ENCODE data around the gene RFLNA.

Gene RFLNA

DNA sequence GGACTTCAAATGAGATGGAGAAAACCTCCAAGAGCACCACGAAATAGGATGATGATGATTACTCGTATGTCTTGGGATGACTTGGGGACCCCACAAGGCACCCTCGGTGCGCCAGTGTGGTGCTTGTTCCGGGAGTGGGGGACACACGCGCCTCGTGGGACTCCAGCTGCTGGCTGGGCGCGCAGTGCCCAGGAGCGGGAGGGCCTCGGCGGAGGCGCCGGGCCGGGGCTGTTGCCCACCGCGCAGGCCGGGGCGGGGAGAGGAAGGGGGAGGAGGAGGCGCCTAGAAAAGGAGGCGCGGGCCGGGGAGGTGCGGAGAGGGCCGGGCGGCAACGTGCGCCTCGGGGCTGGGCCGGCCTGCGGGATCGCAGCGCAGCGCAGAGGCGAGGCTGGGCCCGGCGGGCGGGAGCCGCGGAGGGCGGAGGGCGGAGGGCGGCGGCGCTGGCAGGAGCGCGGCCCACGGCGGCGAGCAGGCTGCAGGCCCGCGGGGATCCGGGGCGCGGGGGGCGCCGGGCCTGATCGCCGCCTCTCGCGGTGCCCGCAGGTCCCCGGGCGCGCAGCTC, at the start of gene RFLNA:
TSS of gene RFLNA (plus strand) at position 314 of the 562 bp plus-strand sequence. CDS start 337 bp downstream, outside the sequence.
- DNase-seq: no peak

GRCh38 chr12:124247331-124247730, 47.6 kb upstream of the RFLNA start:
- DNase-seq: no peak

GRCh38 chr12:124248941-124249825, 45.7 kb upstream of the RFLNA start:
- no peak for DNase-seq

DNA sequence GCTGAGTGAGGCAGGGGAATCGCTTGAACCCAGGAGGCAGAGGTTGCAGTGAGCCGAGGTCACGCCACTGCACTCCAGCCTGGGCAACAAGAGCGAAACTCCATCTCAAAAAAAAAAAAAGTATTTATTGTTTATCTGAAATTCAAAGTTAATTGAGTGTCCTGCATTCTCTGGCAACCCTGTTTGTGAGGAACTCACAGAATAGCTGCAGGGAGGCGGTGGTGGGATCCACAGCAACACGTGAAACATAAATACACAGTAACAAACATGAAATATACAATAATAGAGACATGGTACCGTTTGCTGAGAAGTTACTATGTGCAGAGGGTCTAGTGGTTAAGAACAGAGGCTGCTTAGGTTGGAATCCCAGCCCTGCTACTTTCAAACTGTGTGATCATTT, 43.7 kb upstream of the RFLNA start:
- DNase-seq: no peak

GRCh38 chr12:124252964-124253363, 41.9 kb upstream of the RFLNA start:
- DNase-seq: no peak

DNA sequence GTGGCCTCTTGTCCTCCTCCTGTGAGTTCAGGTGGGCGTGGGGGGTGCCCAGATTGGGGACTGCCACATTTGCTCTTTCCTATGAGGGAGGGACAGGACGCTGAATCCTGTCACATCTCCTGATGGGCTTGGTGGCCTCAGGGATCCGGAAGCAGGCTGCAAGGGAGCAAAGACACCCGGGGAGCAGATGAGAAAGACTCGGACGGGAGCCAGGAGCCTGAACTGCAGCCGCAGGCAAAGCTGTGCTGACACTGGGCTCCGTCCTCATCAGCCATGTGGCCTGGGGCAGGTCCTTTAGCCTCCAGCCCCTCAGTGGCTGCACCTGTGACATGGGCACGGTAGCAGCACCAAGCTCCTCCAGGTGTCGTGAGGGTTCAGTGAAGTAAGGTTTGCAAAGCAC, 40.8 kb upstream of the RFLNA start:
- DNase-seq: no peak

DNA sequence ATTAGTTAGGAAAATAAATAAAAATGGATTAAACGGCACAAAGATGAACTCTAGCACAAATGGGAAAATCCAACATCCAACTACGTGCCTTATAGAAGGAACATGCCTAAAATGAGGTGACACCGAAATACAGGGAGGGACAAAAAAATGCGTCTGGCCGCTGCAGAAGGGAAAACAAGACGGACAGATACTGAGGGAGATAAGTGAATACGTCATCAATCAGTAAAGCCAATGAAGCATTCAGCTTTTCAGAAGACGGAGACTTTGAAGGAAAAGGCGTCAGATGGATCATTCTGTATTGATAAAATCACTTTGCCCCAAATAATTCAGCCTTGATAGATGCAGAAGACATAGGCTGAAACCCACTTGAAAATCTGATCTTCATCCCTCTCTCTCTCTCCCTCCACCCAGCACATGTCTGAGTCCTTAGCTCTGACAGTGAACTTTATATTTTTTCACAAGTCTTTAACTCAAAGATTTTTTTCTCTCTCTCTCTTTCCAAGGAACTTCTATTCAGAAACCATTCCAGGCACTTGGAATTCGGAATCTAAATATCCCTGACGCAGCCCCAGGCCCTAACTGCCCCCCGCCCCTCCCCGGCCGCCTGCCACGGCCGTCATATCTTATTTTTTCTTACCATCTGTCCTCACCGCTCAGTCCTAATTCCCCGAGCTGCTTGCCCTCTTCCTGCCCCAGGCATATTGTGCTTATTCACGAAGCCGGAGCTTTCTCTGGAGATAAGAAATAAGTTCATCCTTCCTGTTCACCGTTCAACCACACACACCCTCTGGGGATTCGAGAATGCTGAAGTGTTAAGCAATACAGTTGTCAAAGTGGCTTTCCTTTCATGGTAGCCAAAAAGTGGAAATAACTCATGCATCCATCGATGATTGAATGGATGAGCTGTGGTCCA, 35.5 kb upstream of the RFLNA start:
- no peak for DNase-seq

- DNase-seq: no peak
These were observed 33.0 kb upstream of the RFLNA start for GRCh38 chr12:124261885-124262284.

- no peak for DNase-seq
These were observed 30.7 kb upstream of the RFLNA start for GRCh38 chr12:124264089-124264795.

DNA sequence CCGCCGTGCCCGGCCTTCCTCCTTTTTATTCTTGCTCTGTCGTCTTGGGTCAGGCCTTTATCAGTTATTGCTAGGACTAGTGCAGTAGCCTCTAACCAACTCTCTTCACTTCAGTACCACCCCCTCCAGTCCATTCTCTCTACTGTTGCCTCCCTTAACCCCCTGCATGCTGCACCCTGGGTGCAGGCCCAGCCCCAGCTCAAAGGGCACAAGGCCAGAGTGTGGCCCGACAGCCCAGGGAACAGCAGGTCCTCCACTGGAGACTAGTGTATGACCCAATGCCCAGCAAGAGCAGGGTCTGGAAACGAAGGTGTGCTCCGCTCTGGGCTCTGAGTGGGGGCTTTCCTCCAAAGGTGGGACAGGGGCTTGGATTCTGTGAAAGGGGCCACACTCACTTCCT, 30.0 kb upstream of the RFLNA start:
- no peak for DNase-seq

GRCh38 chr12:124267205-124267778, 27.6 kb upstream of the RFLNA start:
- no peak for DNase-seq

GRCh38 chr12:124270671-124271070, 24.2 kb upstream of the RFLNA start:
- DNase-seq: no peak

DNA sequence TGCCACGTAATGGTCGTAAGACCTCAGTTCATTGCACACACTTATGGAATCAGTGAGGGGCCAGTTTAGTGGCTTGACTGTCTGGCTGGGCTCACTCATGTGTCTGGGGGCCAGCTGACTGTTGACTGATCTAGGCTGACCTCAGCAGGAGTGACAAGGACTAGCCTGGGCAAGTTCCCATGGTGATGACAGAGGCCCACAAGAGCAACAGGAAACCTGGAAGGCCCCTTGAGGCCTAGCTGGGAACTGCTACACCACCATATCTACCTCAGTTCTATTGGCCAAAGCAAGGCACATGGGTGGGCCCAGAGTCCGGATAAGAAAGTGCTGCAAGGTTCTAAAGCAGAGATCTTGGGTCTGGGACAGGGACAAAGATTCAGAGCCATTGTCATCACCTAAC, 21.3 kb upstream of the RFLNA start:
- no peak for DNase-seq

DNA sequence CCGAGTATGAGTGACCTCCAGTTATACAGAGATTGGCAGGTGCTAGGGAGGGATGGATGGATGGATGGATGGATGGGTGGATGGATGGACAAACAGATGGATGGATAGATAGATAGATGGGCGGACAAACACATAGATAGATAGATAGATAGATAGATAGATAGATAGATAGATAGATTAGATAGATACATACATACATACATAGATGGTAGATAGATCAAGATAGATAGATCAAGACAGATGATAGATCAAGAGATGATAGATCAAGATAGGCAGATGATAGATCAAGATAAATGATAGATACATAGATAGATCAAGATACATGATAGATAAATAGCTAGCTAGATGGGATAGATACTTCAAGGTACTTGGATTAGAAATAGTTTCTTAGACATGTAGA, 18.6 kb upstream of the RFLNA start:
- DNase-seq: no peak

DNA sequence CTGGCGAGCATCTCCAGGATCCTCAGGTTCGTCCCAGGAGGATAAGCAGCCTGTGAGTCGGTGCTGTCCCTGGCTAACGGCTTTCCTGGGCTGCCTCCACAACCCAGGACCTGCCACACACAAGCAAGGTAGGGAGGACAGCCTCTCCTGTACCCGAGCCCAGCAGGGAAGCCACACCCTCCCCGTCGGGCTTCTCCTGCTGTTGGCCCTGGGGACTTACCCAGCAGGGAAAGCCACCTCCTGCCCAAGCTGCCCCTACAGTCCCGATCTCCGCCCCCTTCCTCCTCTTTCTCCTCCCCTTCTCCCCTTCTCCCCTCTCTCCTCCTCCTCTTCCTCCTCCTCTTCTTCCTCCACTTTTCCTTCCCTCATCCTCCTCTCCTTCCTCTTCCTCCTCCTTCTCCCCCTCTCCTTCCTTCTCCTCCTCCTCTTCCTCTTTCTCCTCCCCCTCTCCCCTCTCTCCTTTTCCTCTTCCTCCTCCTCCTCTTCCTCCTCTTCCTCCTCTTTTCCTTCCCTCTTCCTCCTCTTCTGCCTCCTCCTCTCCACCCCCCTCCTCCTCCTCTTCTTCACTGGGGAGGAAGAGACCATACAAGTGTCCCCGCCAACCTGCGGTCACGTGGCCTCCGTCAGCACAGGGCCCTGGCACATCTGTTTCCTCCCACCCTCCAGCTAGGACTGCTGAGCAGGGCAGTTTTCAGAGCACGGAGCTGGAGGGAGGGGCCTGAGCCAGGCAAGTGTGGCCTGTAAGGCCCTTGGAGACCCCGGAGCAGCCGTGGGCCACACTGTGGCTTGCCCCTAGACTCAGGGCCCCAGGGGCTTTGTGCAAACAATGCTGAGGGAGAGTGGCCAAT, 17.3 kb upstream of the RFLNA start:
- DNase-seq: no peak

DNA sequence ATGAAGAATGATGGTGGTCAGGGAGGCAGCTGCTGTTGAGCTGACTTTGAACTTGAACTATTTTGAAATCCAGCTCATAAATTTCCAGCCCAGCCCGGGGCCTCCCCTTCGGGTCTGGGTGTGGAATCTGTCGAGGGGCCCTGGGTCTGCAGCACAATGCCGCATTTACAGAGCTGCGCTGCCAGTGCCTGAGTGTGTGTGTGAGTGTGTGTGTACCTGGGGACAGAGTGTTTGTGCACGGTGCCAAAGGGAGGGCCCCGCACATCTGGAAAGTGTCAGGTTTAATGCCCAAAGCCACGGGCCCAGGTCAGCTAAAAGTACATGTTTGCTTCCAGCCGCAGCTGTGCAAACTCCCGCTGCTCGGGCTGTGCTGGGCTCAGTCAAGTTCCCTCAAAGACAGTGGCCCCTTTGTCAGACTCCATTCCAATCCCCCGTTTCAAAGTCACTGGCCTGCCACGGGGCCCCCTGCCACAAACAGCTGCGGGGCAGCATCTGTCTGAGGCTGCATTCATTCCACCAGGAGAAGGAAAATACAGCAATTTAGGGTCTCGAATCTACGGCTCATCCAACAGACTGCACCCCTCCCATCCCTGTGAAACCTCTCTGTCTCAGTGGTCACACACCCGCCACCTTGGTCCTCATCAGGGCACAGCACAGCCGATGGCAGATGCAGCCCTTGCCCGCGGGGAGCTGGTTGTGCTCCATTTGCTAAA, 16.3 kb upstream of the RFLNA start:
- no peak for DNase-seq

DNA sequence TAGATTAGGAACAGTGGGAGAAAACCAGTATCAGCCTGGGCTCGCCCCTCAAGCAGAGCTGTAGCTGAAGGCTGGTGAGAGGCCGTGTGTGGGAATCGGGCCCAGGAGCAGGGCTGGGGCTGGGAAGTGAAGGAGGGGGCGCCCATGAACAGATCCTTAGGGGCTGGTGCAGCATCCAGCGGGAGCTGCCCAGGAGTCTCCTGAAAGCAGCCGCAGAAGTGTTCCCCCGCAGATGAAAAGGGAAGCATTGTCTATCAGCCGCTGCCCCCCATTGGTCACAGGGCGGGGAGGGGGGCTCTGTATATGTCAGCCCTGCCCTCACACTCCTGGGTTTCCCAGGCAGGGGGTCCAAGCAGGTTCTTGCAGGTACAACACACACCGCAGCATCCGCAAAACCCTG, 15.6 kb upstream of the RFLNA start:
- no peak for DNase-seq

DNA sequence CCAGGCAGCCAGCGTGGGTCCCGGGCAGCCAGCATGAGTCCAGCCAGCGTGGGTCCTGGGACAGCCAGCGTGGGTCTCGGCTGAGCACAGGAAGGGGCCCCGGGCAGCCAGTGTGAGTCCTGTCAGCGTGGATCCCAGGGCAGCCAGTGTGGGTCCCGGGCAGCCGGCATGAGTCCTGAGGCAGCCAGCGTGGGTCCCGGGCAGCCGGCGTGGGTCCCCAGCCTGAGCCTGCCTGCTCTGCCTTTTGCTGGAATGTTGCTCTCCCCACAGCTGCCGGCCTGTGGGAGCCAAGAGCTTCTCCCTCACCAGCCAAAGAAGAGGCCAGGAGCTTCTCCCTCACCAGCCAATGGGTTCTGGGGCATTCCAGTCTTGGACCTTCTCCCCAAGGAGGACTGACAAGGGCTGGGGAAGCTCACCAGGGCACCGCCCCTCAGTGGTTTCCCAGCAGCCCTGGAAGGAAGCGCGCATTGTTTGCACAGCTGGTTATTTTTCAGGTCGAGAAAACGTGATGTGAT, 15.0 kb upstream of the RFLNA start:
- DNase-seq: no peak

GRCh38 chr12:124281309-124281708, 13.6 kb upstream of the RFLNA start:
- DNase-seq: no peak

GRCh38 chr12:124282287-124282686, 12.6 kb upstream of the RFLNA start:
- no peak for DNase-seq

DNA sequence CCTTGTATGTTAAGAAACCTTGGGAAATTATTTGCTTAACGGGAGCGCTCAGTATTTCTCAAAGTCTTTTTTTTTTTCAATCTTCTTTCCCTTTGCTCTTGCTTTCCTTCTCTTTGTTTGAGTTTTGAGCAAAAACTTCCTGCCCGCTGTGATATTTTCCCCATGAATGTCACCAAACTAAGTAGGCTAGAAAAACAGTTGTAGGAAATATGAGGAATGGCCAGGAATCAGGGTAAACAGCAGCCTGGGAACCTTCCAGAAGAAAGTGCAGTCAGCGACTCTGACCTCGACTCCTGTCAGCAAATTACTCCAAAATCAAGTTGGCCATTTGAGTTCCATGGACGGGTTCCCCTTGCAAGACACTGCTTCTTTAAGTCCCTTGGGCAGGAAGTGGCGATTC, 11.6 kb upstream of the RFLNA start:
- no peak for DNase-seq
